Esophagus mucosa (tissue), 1 donor: ENCODE measurements around the gene EML6. TPM values are rescaled to one million over a fixed set of nuclear protein-coding genes. Genes with fewer than 3 reads are reported as not detected.

Experiments
- ATAC-seq: fragments of 200-7000 bp; cut with Tn5 transposase; one replicate; pipeline ENCODE4 v1.9.1; 2020
- total RNA-seq: library from RNA; stranded (reverse); gene quantifications from one replicate; pipeline ENCODE4 v1.2.4, GENCODE V29; 2023
- donor health status: DM: yes; HTN: yes; CAD: no.

The EML6 gene
- total RNA-seq, 1 donor from 2014 or later = 5.2 TPM

- no peak for ATAC-seq
These were observed 195.3 kb downstream of the EML6 start for GRCh38 chr2:54918647-54919280.

- ATAC-seq = no peak
These were observed 197.2 kb downstream of the EML6 start for GRCh38 chr2:54920660-54921059.

- no peak for ATAC-seq
These were observed 200.7 kb downstream of the EML6 start for GRCh38 chr2:54924121-54924520.

GRCh38 chr2:54925022-54925421 lies 201.6 kb downstream of the EML6 start:
- ATAC-seq = no peak

GRCh38 chr2:54927085-54927750 lies 203.8 kb downstream of the EML6 start:
- ATAC-seq = no peak

- peak; percentile 8 for ATAC-seq
These were observed 204.5 kb downstream of the EML6 start for GRCh38 chr2:54927751-54928615.

GRCh38 chr2:54928719-54929118 lies 205.3 kb downstream of the EML6 start:
- peak; percentile 85 for ATAC-seq

- ATAC-seq = no peak
These were observed 208.0 kb downstream of the EML6 start for GRCh38 chr2:54931473-54931872.

GRCh38 chr2:54935389-54935788 lies 211.9 kb downstream of the EML6 start:
- no peak for ATAC-seq

- peak; percentile 67 for ATAC-seq
These were observed 213.3 kb downstream of the EML6 start for GRCh38 chr2:54936766-54937165.

GRCh38 chr2:54939446-54940118 lies 216.1 kb downstream of the EML6 start:
- ATAC-seq = no peak

- peak; percentile 21 for ATAC-seq
These were observed 217.3 kb downstream of the EML6 start for GRCh38 chr2:54940723-54941122.

- ATAC-seq = no peak
These were observed 218.0 kb downstream of the EML6 start for GRCh38 chr2:54941248-54941984.

- peak; percentile 19 for ATAC-seq
These were observed 218.9 kb downstream of the EML6 start for GRCh38 chr2:54942373-54942772.

GRCh38 chr2:54944724-54945326 lies 221.4 kb downstream of the EML6 start:
- no peak for ATAC-seq

- ATAC-seq = peak; percentile 96
These were observed 222.1 kb downstream of the EML6 start for GRCh38 chr2:54945391-54946219.

- ATAC-seq = no peak
These were observed 222.9 kb downstream of the EML6 start for GRCh38 chr2:54946220-54946805.

- no peak for ATAC-seq
These were observed 223.7 kb downstream of the EML6 start for GRCh38 chr2:54947136-54947535.

GRCh38 chr2:54947646-54948045 lies 224.2 kb downstream of the EML6 start:
- ATAC-seq = no peak

GRCh38 chr2:54948120-54948519 lies 224.7 kb downstream of the EML6 start:
- ATAC-seq = no peak
